ENCODE measurements around the gene PDHA1.

Gene PDHA1

DNA sequence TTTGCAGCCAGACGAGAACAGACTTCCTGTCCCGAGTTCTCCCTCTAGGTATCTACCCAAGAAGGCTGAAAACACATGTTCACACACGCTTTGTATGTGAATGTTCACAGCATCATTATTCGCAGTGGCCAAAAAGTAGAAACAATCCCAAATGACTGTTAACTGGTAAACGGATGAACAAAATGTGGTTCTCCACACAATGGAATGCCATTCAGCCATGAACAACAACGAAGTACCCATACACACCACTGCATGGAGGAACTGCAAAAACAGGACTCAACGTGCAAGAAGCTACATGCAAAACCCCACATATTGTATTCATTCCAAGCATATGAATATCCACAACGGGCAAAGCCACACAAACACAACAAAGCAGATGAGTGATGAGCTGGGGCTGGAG lies 45.0 kb downstream of the PDHA1 start:
- TF ChIP-seq GLIS3 (CRISPR knock-in tag; IDR thresholded peaks at IDR 0.05) = no peak
- TF ChIP-seq ZNF565 (CRISPR knock-in tag; conservative IDR thresholded peaks at IDR 0.05; ENCODE audit: low read depth) = no peak

DNA sequence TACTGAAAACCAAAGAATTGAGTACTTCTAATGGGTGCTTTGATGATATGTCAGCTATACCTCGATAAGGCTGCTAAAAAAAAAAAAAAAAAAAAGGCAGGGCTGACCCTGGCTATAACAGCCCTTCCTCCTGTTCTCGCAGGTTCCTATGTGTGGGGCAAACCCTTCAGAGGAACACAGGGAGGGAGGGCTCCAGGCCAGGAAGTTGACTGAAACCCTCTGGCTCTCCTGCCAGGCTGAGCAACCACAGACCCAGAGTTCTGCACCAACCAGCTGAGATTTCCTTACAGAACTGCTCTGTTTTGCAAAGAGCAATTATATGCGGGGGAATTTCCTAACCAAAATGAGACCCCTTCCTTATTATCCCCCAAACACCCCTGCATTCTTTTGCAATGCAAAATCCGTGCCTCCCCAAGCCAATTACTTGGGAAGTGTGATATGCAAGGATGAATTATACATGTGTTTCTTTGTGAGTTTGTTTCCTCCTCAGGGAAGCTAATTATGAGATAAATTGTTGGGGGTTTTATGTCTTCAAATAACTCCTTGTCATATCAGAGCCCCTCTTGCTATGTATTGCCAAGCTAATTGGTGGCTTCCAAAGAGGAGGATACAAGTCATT lies 45.6 kb downstream of the PDHA1 start:
- ATAC-seq = no peak
- TF ChIP-seq ZNF8 (CRISPR knock-in tag; IDR thresholded peaks at IDR 0.05) = no peak
- no peak for TF ChIP-seq ZC3H10 (CRISPR knock-in tag; IDR thresholded peaks at IDR 0.05)
- no peak for TF ChIP-seq GLIS3 (CRISPR knock-in tag; IDR thresholded peaks at IDR 0.05)
- TF ChIP-seq SNAI2 (CRISPR knock-in tag; IDR thresholded peaks at IDR 0.05) = no peak
- TF ChIP-seq, protein P1, sequence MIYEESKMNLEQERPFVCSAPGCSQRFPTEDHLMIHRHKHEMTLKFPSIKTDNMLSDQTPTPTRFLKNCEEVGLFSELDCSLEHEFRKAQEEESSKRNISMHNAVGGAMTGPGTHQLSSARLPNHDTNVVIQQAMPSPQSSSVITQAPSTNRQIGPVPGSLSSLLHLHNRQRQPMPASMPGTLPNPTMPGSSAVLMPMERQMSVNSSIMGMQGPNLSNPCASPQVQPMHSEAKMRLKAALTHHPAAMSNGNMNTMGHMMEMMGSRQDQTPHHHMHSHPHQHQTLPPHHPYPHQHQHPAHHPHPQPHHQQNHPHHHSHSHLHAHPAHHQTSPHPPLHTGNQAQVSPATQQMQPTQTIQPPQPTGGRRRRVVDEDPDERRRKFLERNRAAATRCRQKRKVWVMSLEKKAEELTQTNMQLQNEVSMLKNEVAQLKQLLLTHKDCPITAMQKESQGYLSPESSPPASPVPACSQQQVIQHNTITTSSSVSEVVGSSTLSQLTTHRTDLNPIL (CRISPR knock-in tag; IDR thresholded peaks at IDR 0.05; ENCODE audit: low read depth) = no peak
- TF ChIP-seq, protein P2, sequence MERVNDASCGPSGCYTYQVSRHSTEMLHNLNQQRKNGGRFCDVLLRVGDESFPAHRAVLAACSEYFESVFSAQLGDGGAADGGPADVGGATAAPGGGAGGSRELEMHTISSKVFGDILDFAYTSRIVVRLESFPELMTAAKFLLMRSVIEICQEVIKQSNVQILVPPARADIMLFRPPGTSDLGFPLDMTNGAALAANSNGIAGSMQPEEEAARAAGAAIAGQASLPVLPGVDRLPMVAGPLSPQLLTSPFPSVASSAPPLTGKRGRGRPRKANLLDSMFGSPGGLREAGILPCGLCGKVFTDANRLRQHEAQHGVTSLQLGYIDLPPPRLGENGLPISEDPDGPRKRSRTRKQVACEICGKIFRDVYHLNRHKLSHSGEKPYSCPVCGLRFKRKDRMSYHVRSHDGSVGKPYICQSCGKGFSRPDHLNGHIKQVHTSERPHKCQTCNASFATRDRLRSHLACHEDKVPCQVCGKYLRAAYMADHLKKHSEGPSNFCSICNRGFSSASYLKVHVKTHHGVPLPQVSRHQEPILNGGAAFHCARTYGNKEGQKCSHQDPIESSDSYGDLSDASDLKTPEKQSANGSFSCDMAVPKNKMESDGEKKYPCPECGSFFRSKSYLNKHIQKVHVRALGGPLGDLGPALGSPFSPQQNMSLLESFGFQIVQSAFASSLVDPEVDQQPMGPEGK (CRISPR knock-in tag; IDR thresholded peaks at IDR 0.05; ENCODE audit: borderline replicate concordance) = no peak
- TF ChIP-seq, protein P3, sequence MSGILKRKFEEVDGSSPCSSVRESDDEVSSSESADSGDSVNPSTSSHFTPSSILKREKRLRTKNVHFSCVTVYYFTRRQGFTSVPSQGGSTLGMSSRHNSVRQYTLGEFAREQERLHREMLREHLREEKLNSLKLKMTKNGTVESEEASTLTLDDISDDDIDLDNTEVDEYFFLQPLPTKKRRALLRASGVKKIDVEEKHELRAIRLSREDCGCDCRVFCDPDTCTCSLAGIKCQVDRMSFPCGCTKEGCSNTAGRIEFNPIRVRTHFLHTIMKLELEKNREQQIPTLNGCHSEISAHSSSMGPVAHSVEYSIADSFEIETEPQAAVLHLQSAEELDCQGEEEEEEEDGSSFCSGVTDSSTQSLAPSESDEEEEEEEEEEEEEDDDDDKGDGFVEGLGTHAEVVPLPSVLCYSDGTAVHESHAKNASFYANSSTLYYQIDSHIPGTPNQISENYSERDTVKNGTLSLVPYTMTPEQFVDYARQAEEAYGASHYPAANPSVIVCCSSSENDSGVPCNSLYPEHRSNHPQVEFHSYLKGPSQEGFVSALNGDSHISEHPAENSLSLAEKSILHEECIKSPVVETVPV (CRISPR knock-in tag; IDR thresholded peaks at IDR 0.05) = no peak
- TF ChIP-seq ZFP3 (CRISPR knock-in tag; IDR thresholded peaks at IDR 0.05) = no peak
- no peak for TF ChIP-seq ARNTL (CRISPR knock-in tag; IDR thresholded peaks at IDR 0.05; ENCODE audit: borderline replicate concordance, low read depth)

More for the DNA sequence above, 45.0 kb downstream of the PDHA1 start:
- no peak for ATAC-seq

DNA sequence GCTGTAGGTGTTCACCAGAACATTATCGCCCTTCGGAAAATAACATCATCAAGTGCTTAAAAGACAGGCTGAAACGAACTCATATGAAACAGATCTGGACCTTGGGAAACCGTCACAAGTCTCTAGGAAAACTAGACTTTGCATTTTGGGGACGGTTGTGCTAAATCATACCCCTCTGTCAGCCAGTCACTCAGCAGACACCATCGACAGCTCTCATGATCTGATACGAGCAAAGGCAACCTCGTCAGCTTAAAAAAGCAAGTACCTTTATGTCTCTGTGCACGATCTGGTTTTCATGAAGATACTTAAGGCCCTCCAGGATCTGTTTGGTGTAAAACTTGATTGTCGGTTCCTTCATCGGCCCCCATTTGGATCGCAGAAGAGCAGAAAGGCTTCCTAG lies 48.4 kb downstream of the PDHA1 start:
- no peak for TF ChIP-seq ARNTL (CRISPR knock-in tag; IDR thresholded peaks at IDR 0.05; ENCODE audit: borderline replicate concordance, low read depth)
- TF ChIP-seq, protein P2 (CRISPR knock-in tag; IDR thresholded peaks at IDR 0.05; ENCODE audit: borderline replicate concordance) = no peak
- TF ChIP-seq, protein P3 (CRISPR knock-in tag; IDR thresholded peaks at IDR 0.05) = no peak
- no peak for TF ChIP-seq BACH2 (CRISPR knock-in tag; IDR thresholded peaks at IDR 0.05; ENCODE audit: borderline replicate concordance)
- ATAC-seq = no peak

DNA sequence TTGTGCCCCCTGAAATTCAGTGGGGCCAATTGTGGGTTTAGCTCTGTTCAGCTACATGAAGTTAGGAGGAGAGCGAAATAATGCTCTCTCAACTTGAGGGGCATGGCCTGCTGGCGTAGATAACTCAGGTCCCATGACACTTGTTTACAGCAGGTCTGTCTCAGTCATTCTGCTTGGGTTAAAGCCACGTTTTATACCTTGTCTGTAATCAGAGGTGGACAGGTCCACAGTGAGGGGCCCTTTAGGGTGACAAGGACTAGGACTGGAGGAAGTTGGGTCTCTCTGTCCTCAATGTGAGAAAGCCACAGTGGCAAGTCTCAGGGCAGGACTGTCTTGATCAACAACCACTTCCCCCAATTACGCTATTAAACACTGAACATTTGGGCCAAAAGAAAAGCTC lies 49.0 kb downstream of the PDHA1 start:
- no peak for ATAC-seq
- TF ChIP-seq RARB (CRISPR knock-in tag; IDR thresholded peaks at IDR 0.05) = no peak
- TF ChIP-seq TCF4 (CRISPR knock-in tag; IDR thresholded peaks at IDR 0.05; ENCODE audit: borderline replicate concordance) = no peak
- no peak for TF ChIP-seq CSDC2 (CRISPR knock-in tag; IDR thresholded peaks at IDR 0.05)
- TF ChIP-seq, protein P3 (CRISPR knock-in tag; IDR thresholded peaks at IDR 0.05) = no peak
- TF ChIP-seq SNAI2 (CRISPR knock-in tag; IDR thresholded peaks at IDR 0.05) = no peak
- no peak for TF ChIP-seq ZNF70 (CRISPR knock-in tag; IDR thresholded peaks at IDR 0.05)
- TF ChIP-seq ESRRG (CRISPR knock-in tag; IDR thresholded peaks at IDR 0.05) = no peak
- TF ChIP-seq ARNTL (CRISPR knock-in tag; IDR thresholded peaks at IDR 0.05; ENCODE audit: borderline replicate concordance, low read depth) = no peak
